ENCODE results near the gene RNF141.

Gene RNF141

GRCh38 chr11:10480026-10480425, 61.0 kb downstream of the RNF141 start:
- DNase-seq = no peak

DNA sequence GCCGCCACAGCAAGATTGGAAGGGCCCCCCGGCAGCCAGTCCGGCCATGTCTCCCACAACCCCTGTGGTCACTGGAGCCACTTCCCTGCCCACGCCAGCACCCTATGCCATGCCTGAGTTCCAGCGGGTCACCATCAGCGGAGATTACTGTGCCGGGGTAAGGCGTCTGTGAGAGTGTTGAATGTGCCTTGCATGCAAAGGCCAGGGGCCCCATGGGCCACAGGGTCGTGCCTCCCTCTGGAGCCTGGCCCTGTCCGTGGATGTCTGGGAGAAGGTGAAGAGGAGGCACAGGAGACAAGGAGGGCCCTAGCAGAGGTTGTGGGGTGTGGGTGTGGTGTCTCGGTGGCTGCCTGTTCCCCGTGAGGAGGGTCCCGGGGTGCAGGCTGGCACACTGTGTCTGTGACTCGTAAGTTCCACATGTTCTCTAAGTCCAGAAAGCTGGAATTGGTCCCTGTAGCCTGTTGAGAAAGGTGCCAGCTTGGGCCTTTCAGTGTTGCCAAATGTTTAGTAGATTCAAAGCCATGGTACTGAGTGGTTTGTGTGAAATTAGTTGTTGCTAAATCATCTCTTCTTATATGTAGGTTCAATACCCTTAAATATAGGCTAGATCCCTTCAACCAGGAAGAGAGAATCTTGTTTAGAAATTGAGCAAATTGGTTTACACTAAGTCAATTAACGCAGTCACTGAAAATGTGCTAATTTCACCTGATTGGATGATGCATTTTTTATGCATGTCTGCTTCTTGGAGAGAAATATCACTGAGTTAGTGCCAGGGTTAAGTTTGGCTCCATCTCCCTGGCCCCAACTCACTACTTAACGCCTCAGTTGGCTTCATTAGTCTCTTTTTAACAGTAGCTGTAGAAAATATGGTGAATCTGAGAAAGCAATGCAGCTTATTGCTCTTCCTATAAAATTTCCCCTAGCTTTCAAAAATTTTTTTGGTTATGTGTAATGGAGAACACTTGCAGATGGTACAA, 62.1 kb downstream of the RNF141 start:
- DNase-seq = no peak

GRCh38 chr11:10478066-10478465, 62.9 kb downstream of the RNF141 start:
- no peak for DNase-seq

DNA sequence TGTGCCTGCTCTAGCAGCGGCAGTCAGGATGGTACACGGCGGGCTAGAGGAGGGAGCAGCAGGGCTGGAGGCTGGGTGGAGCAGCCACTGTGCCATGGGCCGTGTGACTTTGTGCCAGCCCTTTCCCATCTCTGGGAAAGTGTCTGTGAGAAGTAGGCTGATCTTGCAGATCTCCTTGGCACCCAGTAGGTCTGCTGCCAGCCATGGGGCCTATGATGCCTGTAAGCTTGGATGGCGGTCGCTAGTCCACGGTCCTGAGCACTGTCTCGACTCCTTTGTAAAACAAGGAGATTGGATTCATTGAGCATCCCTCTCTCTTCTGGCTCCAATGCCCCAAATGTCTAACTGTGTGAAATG, 63.3 kb downstream of the RNF141 start:
- DNase-seq = no peak

- no peak for DNase-seq
Observed at GRCh38 chr11:10476927-10477689, 63.9 kb downstream of the RNF141 start.

DNA sequence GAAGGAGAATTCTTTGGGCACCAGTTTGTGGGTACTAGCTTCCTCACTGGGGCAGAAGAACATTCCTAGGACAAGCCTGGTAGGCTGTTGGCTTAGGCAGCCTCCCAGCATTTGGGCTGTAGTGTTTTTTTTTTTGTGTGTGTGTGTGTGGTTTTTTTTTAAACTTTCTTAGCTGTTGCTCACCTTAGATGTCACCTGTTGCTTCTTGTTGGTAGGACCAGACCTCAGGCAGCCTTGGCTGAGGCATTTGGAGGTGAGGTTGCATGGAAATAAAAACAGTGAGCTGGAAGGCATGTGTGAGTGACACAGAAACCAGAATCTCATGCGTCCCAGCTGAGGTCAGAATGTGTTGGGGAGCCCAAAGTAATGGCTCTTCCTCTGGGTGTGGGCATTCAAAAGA, 64.6 kb downstream of the RNF141 start:
- DNase-seq = no peak

- DNase-seq = no peak
Observed at GRCh38 chr11:10474551-10474950, 66.4 kb downstream of the RNF141 start.

DNA sequence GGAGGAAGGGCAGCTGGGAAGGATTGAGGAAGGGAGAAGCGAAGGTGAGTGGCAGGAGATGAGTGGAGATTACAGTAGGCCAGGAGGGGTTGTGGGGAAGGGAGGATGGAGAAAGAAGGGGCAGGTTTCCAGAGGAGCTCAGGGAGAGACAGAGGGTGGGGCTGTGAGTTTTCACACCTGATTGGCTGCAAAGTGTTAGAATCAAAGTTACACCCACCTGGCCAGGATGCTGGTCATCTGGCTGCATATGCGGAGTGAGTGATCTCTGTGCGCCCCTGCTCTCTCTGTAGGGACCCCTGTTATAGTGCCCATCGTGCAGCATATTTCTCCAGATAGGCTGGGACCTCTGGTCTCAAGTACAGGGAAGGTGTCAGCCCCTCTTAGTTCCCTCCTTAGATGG, 67.6 kb downstream of the RNF141 start:
- DNase-seq = no peak

DNA sequence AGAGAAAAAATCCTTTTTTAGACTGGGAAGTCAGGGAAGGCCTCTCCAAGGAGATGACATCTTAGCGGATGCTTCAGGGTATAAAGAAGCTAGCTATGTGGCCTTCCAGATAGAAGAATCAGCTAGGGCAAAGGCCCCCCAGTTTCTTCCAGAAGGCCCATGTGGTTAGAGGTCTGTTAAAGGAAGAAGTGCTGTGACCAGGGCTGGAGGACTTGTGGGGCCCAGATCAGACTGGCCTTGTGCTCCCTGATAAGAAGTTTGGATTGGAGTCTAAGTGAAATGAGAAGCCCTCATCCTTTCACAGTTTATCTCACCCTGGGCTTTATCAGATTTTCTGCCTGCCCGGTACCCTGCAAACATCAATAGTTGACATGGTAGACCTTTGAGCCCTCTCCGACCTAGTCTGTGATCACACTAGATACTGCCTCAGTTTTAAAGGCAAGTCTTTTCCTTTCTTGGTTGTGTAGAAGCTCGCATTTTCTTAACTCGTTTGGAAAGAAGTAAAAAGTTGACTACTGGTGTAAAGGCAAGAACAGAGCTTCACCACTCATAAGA, 78.2 kb downstream of the RNF141 start:
- no peak for DNase-seq

Measured in activated effector memory CD4-positive, alpha-beta T cell treated with Interleukin-2 at 50 U/mL for 16 hours (primary cell).